Activated CD8-positive, alpha-beta memory T cell treated with anti-CD3 and anti-CD28 coated beads, Interleukin-2, amount 50 U/mL, for 24 hours (primary cell): Measurements from ENCODE around the gene DCP2.

Experiments
- DNase-seq: peaks from one replicate; pipeline ENCODE4 v3.0.0-alpha.2; 2020; ENCODE audit errors: extremely low read depth

DCP2 gene

DNA sequence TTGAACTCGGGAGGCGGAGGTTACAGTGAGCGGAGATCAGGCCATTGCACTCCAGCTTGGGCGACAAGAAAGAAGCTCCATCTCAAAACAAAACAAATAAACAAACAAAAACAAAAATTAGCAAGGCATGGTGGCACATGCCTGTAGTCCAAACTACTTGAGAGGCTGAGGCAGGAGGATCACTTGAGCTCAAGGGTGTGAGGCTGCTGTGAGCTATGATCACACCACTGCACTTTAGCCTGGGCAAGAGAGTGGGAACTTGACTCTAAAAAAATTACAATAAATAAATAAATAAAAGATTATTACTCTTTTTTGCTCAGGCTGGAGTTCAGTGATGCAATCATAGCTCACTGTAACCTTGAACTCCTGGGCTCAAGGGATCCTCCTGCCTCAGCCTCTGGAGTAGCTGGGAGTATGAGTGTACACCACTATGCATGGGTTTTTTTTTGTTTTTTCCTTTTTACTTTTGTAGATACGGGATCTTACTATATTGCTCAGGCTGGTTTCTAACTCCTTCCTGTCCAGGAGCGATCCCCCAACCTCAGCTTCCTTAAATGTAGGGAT, 9.0 kb upstream of the DCP2 start:
- DNase-seq = no peak

DNA sequence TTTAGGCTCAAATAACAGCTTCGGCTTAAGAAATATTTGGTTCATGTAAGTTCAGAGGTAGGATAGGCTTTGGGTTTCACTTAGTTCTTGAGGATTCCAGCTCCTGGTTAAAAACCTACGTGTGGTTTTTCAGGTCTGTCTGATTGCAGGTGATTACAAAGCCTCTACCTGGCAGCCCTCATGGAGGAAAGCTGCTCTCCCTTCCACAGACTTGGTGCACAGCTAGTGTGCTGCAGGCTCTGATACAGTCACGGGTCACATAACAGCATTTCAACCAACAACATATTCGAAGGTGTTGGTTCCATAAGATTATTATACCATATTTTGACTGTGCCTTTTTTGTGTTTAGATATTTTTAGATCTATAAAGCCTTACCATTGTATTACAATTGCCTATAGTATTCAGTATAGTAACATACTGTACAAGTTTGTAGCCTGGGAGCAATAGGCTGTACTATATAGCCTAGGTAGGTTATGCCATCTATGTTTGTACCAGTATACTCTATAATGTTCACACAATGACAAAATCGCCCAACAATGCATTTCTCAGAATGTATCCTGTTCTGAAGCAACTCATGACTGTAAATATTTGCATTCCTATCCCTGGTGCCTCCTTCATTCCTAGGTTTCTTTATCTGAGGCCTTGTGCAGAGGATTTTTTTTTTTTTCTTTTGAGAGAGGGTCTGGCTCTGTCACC, 8.0 kb upstream of the DCP2 start:
- no peak for DNase-seq

DNA sequence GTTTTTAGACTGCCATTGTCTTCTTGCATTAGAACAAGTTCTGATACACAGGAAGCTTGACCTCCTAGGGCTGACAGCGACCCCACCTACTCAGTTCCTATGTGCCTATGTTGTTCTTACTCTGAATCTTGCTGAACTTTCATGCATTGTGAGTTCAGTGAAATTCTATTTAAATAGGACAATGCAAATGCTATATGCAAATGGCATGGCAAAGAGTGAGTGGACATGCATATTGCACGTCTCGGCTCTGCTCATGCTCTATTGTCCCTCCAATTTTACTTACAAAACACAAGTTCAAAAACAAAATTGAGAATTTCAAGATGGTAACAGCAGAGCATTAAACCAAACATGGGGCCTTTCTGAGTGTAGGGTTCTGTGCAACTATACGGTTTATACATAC, 5.3 kb upstream of the DCP2 start:
- no peak for DNase-seq

GRCh38 chr5:112973036-112973435, 3.6 kb upstream of the DCP2 start:
- DNase-seq = no peak

- DNase-seq = no peak
These were observed 2.7 kb upstream of the DCP2 start for GRCh38 chr5:112973904-112974303.

- no peak for DNase-seq
These were observed 1.7 kb upstream of the DCP2 start for GRCh38 chr5:112974901-112975300.

GRCh38 chr5:112975721-112976431, 722 bp upstream of the DCP2 start:
- DNase-seq = no peak

GRCh38 chr5:112977440-112977861, 853 bp downstream of the DCP2 start:
- no peak for DNase-seq

DNA sequence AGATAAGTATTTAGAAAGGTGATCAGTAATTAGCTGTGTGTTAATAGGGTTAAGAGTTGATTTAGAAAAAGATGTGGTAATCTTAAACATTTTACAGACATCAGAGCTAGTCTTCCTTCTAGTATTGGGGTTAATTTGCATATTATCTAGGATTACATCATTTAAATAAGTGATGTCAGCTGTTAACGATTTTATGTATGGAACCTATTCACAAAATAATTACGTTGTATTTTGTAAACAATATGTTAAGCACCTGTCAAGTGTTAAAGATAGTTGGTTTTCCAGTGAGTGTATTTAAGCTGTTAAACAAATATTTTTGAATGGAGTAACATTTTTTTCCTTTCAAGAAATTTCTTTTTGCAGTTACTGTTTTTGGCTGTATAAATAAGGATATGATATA, 2.2 kb downstream of the DCP2 start:
- no peak for DNase-seq

- DNase-seq = no peak
These were observed 3.1 kb downstream of the DCP2 start for GRCh38 chr5:112979723-112980122.

- no peak for DNase-seq
These were observed 6.8 kb downstream of the DCP2 start for GRCh38 chr5:112983363-112983762.

DNA sequence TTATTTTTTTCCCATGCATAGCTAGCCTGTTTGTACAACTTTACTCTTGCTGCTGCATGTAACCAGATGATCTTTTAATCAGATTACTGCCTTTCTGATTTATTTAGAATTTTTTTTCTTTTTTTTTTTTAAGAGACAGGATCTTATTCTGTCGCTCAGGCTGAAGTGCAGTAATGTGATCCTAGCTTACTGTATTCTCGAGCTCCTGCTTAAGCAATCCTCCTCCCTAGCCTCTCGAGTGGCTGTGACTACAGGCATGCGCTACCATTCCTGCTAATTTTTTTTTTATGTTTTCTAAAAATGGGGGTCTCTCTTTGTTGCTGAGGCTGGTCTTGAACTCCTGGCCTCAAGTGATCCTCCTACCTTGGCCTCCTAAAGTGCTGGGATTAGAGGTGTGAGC, 9.6 kb downstream of the DCP2 start:
- no peak for DNase-seq

DNA sequence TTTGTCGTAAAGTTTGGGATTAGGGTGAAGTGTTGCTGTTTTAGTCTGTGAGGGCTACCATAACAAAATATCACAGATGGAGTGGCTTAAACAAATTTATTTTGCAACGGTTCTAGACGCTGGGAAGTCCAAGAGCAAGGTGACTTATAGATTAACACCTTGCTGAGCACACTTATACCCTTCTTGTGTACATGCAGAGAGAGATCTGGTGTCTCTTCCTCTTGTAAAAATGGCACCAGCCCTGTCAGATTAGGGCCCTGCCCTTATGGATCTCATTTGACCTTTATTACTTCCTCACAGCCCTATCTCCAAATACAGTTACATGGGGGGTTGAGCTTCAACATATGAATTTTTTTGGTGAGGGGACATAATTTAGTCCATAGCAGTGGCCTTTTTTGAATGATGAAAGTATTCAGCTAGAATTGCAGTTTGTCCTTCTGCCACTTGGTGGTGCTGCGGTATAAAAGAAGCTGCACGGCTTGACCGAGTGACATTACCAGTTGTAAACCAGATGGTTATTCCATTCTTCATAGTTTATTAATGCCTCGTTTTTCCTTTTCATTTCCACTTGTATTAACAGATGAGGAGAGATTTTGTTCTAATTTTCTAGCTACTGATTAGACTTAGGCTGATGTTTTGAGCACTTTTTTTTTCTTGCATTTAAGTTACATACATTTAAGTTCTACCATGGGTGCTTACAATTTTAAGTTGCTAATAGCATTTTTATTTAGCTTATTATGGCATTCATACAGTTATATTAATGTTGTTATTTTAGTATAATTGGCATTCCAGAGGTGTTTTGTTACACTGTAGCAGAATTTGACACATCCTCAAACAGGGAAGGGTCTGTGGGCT, 19.4 kb downstream of the DCP2 start:
- peak; percentile 60 for DNase-seq

- DNase-seq = no peak
These were observed 20.3 kb downstream of the DCP2 start for GRCh38 chr5:112996830-112997374.

- no peak for DNase-seq
These were observed 21.7 kb downstream of the DCP2 start for GRCh38 chr5:112998296-112998695.

DNA sequence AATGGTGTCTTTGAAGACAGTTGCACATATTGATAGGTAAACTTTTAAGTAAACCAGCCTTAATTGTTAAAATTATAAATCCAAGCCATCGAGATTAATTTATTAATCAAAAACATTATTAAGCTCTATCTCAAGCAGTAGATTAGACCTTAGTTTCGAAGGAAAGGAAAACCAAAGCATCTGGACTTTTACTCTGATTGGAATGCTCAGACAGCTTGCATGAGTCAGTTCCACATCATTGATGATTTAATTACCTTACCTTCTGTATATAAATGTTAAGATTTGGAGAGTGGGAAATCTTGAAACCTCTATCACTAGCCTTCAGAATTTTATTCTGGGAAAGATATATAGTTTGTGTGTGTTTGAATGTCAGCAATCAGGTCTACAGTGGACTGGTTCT, 23.9 kb downstream of the DCP2 start:
- no peak for DNase-seq

DNA sequence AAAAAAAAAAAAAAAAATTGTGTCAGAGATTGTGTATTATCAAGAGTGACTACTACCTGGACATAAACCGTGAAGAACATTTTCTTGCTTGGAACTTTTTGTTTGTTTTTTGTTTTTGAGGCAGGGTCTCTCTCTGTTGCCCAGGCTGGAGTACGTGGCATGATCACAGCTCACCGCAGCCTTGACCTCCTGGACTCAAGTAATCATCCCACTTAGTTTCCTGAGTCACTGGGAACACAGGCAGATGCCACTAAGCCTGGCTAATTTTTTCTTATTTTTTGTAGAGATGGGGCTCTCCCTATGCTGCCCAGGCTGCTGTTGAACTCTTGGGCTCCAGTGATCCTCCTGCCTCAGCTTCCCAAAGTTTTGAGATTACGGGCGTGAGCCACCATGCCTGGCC, 25.8 kb downstream of the DCP2 start:
- DNase-seq = no peak

GRCh38 chr5:113003763-113004162, 27.2 kb downstream of the DCP2 start:
- no peak for DNase-seq

DNA sequence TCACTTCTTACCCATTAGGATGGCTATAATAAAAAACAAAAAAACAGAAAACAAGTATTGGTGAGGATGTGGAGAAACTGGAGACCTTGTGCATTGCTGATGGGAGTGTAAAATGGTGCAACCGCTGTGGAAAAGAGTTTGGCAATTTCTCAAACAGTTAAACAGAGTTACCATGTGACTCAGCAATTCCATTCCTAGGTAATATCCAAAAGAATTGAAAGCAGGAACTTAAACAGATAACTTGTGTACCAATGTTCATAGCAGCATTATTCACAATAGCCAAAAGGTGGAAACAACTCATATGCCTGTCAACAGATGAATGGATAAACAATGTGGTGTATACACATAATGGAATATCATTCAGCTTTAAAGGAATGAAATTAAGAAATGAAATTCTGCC, 28.9 kb downstream of the DCP2 start:
- no peak for DNase-seq

DNA sequence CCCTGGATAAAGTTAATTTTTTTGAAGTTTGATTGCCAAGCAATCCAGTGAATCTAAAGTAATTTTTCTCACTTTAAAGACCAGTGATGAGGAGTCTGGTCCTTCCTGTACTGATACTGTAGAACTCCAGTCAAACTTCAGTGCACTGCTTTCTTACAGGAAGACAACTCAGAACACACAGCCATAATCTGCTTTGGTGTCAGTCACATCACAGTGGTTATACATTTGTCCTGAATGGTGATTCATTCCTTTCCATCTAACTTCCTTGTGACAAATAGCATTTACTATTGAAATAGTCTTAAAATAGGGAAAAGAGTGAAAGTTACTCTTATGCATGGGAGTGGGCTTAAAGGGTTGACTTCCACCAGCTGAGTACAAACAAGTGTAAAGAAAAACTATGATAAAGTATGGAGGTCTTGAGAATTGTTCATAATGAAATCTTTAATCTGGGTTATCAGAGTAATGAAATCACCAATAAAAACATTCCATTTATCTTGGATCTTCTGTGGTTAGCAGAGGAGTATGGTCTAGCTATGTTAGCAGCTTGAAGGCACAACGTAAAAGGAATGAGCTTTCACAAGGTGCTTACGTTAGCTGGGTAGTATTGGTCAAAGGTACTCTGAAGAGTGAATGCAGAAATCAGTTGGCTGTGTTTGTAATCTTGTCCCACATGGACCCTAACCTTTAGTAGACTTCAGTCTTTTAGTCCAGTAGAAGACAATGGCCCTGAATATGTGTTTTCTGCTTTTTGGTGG, 41.5 kb downstream of the DCP2 start:
- DNase-seq = no peak
